Esophagus squamous epithelium (tissue), 4 donors: ENCODE data around the gene TIA1.

ENCODE experiments used
- CTCF ChIP-seq, 6 experiments: fragments of 450-650 bp in 4 of 6; fragments of 200-600 bp in 2 of 6; sonication (generic) in 2 of 6; IDR thresholded peaks; one replicate each; pipeline ENCODE4 v1.5.1; 2016 to 2019; ENCODE audit warnings: antibody characterized with exemption in 6 of 6, mild to moderate bottlenecking in 4 of 6, moderate library complexity in 4 of 6
- POLR2A ChIP-seq, 4 donors: fragments of 450-650 bp; IDR thresholded peaks; one replicate each; pipeline ENCODE4 v1.6.1; 2017; ENCODE audit warnings: antibody characterized with exemption in 4 of 4, mild to moderate bottlenecking in 4 of 4, moderate library complexity in 3 of 4

- no peak for TF ChIP-seq POLR2A (IDR thresholded peaks at IDR 0.05)
- TF ChIP-seq CTCF (IDR thresholded peaks at IDR 0.05): no peak
Observed at GRCh38 chr2:70270323-70270722, 21.9 kb upstream of the TIA1 start.
